Progenitor cell of endocrine pancreas (in vitro differentiated cells): ENCODE measurements around the gene CMBL. TPM values are rescaled to one million over a fixed set of nuclear protein-coding genes. Genes with fewer than 3 reads are reported as not detected.

Source experiments
- DNase-seq: peaks from one replicate; pipeline ENCODE4 v3.0.0; 2021; ENCODE audit warnings: low spot score; ENCODE audit not compliant: unreplicated experiment
- H3K27ac Mint-ChIP-seq: 2 replicates; pipeline ENCODE4 v1.8.0; 2021; ENCODE audit warnings: mild to moderate bottlenecking, moderate library complexity, mixed read lengths
- H3K27me3 Mint-ChIP-seq: 2 replicates; pipeline ENCODE4 v1.8.0; 2021; ENCODE audit warnings: mixed read lengths
- H3K36me3 Mint-ChIP-seq: 2 replicates; pipeline ENCODE4 v1.8.0; 2022; ENCODE audit warnings: mixed read lengths; ENCODE audit not compliant: insufficient read depth
- H3K4me1 Mint-ChIP-seq: 2 replicates; pipeline ENCODE4 v1.8.0; 2021; ENCODE audit warnings: low read depth, mixed read lengths
- H3K4me3 Mint-ChIP-seq: 2 replicates; pipeline ENCODE4 v1.8.0; 2021; ENCODE audit warnings: low read depth, mild to moderate bottlenecking, moderate library complexity, mixed read lengths
- H3K9me3 Mint-ChIP-seq: 2 replicates; pipeline ENCODE4 v1.8.0; 2021; ENCODE audit warnings: low read depth, mixed read lengths
- CTCF ChIP-seq: fragments of 200-600 bp; sonication (generic); IDR thresholded peaks from one replicate; pipeline ENCODE4 v1.5.0; 2021; ENCODE audit warnings: antibody characterized with exemption, mild to moderate bottlenecking; ENCODE audit not compliant: unreplicated experiment
- total RNA-seq: library from RNA; stranded (reverse); gene quantifications from 2 replicates; pipeline ENCODE4 v1.2.1, GENCODE V29; 2021

Gene CMBL
- total RNA-seq, 1 donor from 2014 or later = 10.0 TPM

DNA sequence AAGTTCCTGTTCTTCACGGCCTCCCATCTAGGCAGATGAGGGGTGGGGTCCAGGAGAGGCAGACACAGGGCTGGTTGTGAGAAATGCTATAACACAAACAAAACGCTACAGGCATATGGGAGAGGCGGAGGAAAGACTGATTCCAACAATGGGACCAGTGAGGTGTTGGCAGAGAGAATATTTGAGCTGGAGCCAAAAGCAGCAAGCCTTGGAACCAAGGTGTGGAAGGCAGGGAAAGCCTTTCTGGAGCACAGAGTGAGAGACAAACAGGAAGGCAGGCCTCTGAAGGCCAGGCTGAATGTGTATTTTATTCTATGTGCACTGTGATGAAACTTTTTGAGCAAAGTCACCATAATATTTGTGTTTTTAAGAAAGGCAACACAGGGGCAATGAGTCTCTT, 60.9 kb downstream of the CMBL start:
- no peak for TF ChIP-seq CTCF
- Mint-ChIP-seq H3K27me3 (no peaks in the 10 kb centered on the region), H3K36me3 (peaks cover 10% of the 10 kb centered on the region), H3K9me3 (peaks cover 7% of the 10 kb centered on the region), H3K4me3 (no peak overlapping the region), H3K4me1 (peaks cover 28% of the 10 kb centered on the region), H3K27ac (no peak overlapping the region)
- DNase-seq = no peak

DNA sequence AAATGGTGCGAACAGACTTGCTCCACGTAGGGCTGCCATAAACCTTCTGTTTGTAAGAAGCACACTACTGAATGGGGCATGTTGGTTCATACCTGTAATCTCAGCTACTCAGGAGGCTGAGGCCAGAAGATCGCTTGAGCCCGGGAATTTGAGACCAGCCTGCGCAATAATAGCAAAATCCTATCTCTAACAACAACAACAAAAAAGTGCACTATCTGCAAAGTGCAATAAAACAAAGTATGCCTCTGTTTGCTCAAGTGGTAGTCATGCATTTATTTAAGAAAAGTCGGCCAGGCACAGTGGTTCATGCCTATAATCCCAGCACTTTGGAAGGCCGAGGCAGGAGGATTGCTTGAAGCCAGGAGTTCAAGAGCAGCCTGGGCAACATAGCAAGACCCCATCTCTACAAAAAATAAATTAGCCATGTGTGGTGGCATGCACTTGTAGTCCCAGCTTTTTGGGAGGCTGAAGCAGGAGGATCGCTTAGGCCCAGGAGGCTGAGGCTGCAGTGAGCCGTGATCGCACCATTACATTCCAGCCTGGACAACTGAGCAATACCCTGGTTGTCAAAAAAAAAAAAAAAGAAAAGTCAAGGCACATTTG, 63.3 kb downstream of the CMBL start:
- DNase-seq = no peak

DNA sequence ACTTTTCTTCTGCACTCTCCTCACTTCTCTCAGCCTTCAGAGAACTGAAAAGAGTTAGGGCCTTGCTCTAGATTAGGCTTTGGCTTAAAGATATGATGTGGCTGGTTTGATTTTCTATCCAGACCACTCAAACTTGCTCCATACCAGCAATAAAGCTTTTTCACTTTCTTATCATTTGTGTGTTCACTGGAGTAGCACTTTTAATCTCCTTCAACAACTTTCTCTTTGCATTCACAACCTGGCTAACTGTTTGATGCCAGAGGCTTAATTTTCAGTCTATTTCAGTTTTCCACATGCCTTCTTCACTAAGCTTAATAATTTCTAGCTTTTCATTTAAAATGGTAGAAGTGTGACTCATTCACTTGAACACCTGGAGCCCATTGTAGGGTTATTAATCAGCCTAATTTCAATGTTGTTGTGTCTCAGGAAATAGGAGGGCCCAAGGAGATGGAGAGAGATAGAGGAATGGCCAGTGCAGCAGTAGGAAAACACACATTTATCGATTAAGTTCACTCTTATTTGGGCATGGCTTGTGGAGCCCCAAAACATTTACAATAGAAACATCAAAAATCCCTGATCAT, 64.0 kb downstream of the CMBL start:
- DNase-seq = no peak
- Mint-ChIP-seq H3K4me1 (peaks cover 15% of the 10 kb centered on the region), H3K36me3 (peaks cover 9% of the 10 kb centered on the region), H3K27ac (peak overlapping the region; percentile 87), H3K27me3 (no peaks in the 10 kb centered on the region), H3K4me3 (no peak overlapping the region), H3K9me3 (peaks cover 7% of the 10 kb centered on the region)
- TF ChIP-seq CTCF = no peak

More for the DNA sequence above, 63.3 kb downstream of the CMBL start:
- no peak for TF ChIP-seq CTCF
- Mint-ChIP-seq H3K27me3 (no peaks in the 10 kb centered on the region), H3K27ac (peak overlapping the region; percentile 87), H3K4me1 (peaks cover 17% of the 10 kb centered on the region), H3K4me3 (no peak overlapping the region), H3K9me3 (peaks cover 7% of the 10 kb centered on the region), H3K36me3 (peaks cover 7% of the 10 kb centered on the region)

DNA sequence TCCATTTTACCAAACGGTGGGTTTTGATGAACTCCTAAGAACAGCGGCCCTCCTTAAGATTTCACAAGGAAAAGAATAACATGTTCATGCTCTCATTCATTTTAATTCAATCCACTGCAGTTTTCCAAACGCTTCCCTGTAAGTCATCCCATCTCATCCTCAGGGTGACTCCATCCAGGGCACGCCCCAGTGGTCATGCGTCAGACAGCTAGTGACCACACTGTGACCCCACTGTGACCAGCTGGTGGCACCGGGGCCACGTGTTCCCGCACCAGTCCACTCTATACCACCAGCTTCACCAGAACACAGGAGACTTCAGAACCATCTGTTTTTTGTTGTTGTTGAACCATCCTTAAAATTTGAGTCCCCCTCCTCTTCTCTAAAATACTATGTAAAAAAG, 72.4 kb downstream of the CMBL start:
- Mint-ChIP-seq H3K4me1 (no peaks in the 10 kb centered on the region), H3K9me3 (no peaks in the 10 kb centered on the region), H3K27me3 (no peaks in the 10 kb centered on the region), H3K4me3 (no peak overlapping the region), H3K36me3 (peaks cover 15% of the 10 kb centered on the region), H3K27ac (no peak overlapping the region)
- no peak for TF ChIP-seq CTCF
- no peak for DNase-seq

DNA sequence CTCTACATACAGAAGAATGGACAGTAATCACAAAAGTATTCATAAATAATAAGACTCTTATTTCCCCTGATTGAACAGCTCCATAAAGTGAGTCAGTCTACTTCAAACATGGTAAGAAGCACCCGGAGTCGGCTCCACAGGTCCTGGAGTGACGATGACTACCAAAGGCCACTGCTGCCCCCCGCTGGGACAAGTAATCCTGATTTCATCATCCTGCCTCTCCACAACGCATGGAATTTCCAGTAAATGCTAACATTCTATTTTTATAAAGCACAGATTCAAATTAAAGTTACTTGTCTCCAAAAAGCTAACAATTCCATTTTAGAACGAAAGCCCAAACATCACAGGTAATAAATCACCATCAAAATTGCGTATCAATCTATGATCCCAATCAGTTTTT, 74.2 kb downstream of the CMBL start:
- TF ChIP-seq CTCF = peak; percentile 62
- Mint-ChIP-seq H3K27me3 (no peaks in the 10 kb centered on the region), H3K36me3 (peaks cover 11% of the 10 kb centered on the region), H3K4me3 (no peak overlapping the region), H3K4me1 (no peaks in the 10 kb centered on the region), H3K9me3 (no peaks in the 10 kb centered on the region), H3K27ac (no peak overlapping the region)
- peak; percentile 36 for DNase-seq
